ENCODE measurements around the gene TCF19. TPM values are rescaled to one million over a fixed set of nuclear protein-coding genes. Genes with fewer than 3 reads are reported as not detected.

TCF19 gene
- total and polyA plus RNA-seq, 10 of the 15 experiments (the other 5 are each of a cell fraction or from before 2014, with no cell fraction given): 7.7 to 103 (median 53.3) TPM

DNA sequence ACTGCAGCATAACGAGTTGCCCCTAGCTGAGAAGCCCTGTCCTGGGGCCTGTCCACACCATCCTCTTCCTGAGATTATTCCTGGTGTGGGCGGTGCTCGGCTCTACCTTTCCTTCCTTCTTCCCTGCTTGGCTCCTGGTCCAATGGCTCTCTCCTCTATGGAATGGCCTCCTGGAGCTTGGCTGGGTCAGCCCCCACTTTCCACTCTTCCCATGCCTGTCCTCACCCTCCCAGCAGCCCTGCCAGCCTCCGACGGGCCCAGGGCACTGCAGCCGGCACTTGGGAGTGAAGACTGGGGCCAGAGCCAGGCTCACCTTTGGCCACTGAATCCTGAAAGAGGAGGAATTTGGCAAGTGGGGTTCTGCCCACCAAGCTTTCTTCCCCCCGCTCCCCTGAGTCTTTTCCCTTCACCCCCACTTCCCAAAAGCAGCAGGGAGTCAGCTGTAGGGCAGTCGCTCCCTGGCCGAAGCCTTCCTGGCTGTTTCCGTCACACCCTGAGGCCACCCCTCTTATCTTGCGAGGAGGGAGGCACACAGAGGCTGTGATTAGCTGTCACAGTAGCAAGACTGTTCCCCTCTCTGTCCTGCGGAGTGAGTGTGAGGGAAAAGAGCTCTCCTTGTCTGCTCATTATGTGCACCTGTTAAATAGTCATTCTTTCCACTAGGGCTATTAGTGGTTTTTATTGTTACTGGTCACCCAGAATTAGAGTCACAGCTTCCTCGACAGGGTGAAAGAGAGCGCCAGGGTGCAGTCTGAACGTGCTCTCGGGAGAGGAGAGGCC, 31.8 kb upstream of the TCF19 start:
- no peaks in the 10 kb centered on the region for H3K36me3 ChIP-seq (ENCODE audit: control insufficient read depth in 2 of 2, insufficient read depth in 2 of 2, low read length in 1 of 2)
- ATAC-seq (peak; percentile 52), FAIRE-seq (no peak), DNase-seq (ENCODE audit: low read depth, low spot score) (no peak)
- RAD21 ChIA-PET (ENCODE audit: unreplicated experiment): interaction anchor here (0.5 to 2.3 kb wide), 8 partner anchors 11 to 304 kb away, joined by 3 to 8 read pairs (median 3); no protein-coding TSS in a partner anchor
- H3K27me3 ChIP-seq (replicated peaks in 1 of 2; ENCODE audit: control insufficient read depth in 2 of 2, insufficient read depth in 2 of 2, low read length in 1 of 2): no peaks in the 10 kb centered on the region; a peak in 4 of 4 replicates
- no peak overlapping the region for H3K4me3 ChIP-seq
- H3K9ac ChIP-seq (ENCODE audit: control insufficient read depth, insufficient read depth, low read length): no peak overlapping the region
- H4K20me1 ChIP-seq (ENCODE audit: control insufficient read depth, insufficient read depth): no peaks in the 10 kb centered on the region
- BruUV-seq (replicated peaks): no TSS peak
- H3K27ac ChIP-seq (ENCODE audit: control insufficient read depth, insufficient read depth): no peak overlapping the region
- H2AFZ ChIP-seq (ENCODE audit: control insufficient read depth, low read depth, low read length): no peak overlapping the region; the same call in 1 of the 2 replicates
- H3K79me2 ChIP-seq (ENCODE audit: control insufficient read depth, insufficient read depth, low read length): no peaks in the 10 kb centered on the region
- no peaks in the 10 kb centered on the region; the same call in 1 of the 2 replicates for H3K4me1 ChIP-seq (ENCODE audit: control insufficient read depth, insufficient read depth, low read length)
- in situ Hi-C loops (cut with MboI): no loop called here
- SMC1A ChIA-PET (ENCODE audit: uncharacterized antibody, unreplicated experiment): interaction anchor here (0.8 to 2.9 kb wide), 6 partner anchors 8 to 67 kb away, joined by 3 to 8 read pairs (median 4); no protein-coding TSS in a partner anchor
- H3K4me2 ChIP-seq (ENCODE audit: control insufficient read depth, insufficient read depth): no peak overlapping the region
- intact Hi-C loops (cut with micrococcal nuclease; ENCODE audit: unreplicated experiment): no loop called here
- no peaks in the 10 kb centered on the region for H3K9me3 ChIP-seq (replicated peaks; ENCODE audit: control insufficient read depth, insufficient read depth, low read length)
- POLR2A ChIA-PET: interaction anchor here (1.2 kb wide), 1 partner anchor 35 kb away, joined by 4 read pairs; no protein-coding TSS in a partner anchor
- CTCF ChIA-PET: interaction anchor here (0.8 to 22.9 kb wide), 12 partner anchors 10 to 299 kb away, joined by 3 to 326 read pairs (median 6); partner anchors contain the start of genes CCHCR1 and TCF19
- WGBS (ENCODE audit: insufficient coverage, insufficient replicate concordance, low lambda C conversion rate, missing lambda C conversion rate): 33% methylated on average over 14 of the region's 16 CpGs
- TF ChIP-seq CBX5 (IDR thresholded peaks at IDR 0.05; ENCODE audit: low read depth) (no peak), ETV6 (conservative IDR thresholded peaks at IDR 0.05 in 1 of 2, IDR thresholded peaks at IDR 0.05 in 1 of 2; ENCODE audit: borderline replicate concordance in 1 of 2, low read depth in 1 of 2) (no peak), BCL11A (IDR thresholded peaks at IDR 0.05; ENCODE audit: low read depth, low read length) (no peak), SP1 (IDR thresholded peaks at IDR 0.05; ENCODE audit: low read depth, low read length) (no peak), NR2C2 (IDR thresholded peaks at IDR 0.05; ENCODE audit: borderline replicate concordance, control insufficient read depth, insufficient read length, low read depth) (no peak), SIN3A (IDR thresholded peaks at IDR 0.05; ENCODE audit: low read depth, low read length) (no peak), ATF7 (IDR thresholded peaks at IDR 0.05; ENCODE audit: low read depth) (peak; percentile 63), NBN (IDR thresholded peaks at IDR 0.05) (no peak), POLR2AphosphoS2 (IDR thresholded peaks at IDR 0.05; ENCODE audit: low read depth, low read length) (no peak), TCF3 (IDR thresholded peaks at IDR 0.05; ENCODE audit: borderline replicate concordance, insufficient read depth, low read depth, low read length) (no peak), ZNF207 (IDR thresholded peaks at IDR 0.05; ENCODE audit: borderline replicate concordance) (no peak), IKZF1 (conservative IDR thresholded peaks at IDR 0.05) (peak; percentile 45; the same call in 1 of the 2 replicates), MYC (IDR thresholded peaks at IDR 0.05; ENCODE audit: insufficient read depth, insufficient read length, insufficient replicate concordance, low read length, severe bottlenecking) (no peak), IKZF2 (IDR thresholded peaks at IDR 0.05) (peak in 1 of 2 experiments; percentile 16; a peak in 1 of 4 replicates), MTA2 (IDR thresholded peaks at IDR 0.05; ENCODE audit: low read depth) (peak; percentile 73), DPF2 (IDR thresholded peaks at IDR 0.05) (0 out of 2 replicates have a peak, but pooled peaks have one; percentile 49), ZNF622 (IDR thresholded peaks at IDR 0.05) (no peak), RBBP5 (conservative IDR thresholded peaks at IDR 0.05) (no peak), SUPT20H (IDR thresholded peaks at IDR 0.05; ENCODE audit: borderline replicate concordance, control insufficient read depth, low read depth, low read length) (no peak), KDM1A (IDR thresholded peaks at IDR 0.05; ENCODE audit: borderline replicate concordance) (no peak), BRCA1 (IDR thresholded peaks at IDR 0.05; ENCODE audit: low read depth, low read length) (no peak), YY1 (IDR thresholded peaks at IDR 0.05; ENCODE audit: low read depth, low read length) (no peak)
- TF ChIP-seq, protein P1, sequence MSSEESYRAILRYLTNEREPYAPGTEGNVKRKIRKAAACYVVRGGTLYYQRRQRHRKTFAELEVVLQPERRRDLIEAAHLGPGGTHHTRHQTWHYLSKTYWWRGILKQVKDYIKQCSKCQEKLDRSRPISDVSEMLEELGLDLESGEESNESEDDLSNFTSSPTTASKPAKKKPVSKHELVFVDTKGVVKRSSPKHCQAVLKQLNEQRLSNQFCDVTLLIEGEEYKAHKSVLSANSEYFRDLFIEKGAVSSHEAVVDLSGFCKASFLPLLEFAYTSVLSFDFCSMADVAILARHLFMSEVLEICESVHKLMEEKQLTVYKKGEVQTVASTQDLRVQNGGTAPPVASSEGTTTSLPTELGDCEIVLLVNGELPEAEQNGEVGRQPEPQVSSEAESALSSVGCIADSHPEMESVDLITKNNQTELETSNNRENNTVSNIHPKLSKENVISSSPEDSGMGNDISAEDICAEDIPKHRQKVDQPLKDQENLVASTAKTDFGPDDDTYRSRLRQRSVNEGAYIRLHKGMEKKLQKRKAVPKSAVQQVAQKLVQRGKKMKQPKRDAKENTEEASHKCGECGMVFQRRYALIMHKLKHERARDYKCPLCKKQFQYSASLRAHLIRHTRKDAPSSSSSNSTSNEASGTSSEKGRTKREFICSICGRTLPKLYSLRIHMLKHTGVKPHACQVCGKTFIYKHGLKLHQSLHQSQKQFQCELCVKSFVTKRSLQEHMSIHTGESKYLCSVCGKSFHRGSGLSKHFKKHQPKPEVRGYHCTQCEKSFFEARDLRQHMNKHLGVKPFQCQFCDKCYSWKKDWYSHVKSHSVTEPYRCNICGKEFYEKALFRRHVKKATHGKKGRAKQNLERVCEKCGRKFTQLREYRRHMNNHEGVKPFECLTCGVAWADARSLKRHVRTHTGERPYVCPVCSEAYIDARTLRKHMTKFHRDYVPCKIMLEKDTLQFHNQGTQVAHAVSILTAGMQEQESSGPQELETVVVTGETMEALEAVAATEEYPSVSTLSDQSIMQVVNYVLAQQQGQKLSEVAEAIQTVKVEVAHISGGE (CRISPR knock-in tag; IDR thresholded peaks at IDR 0.05): no peak

Measured in GM12878 (cell line).